Pancreas (tissue), 10 donors: ENCODE measurements around the gene NUTM2G. TPM values are rescaled to one million over a fixed set of nuclear protein-coding genes. Genes with fewer than 3 reads are reported as not detected.
"Not testable (repeated sequence)": the region's sequence is repeated elsewhere in the genome, so short reads cannot be mapped to it uniquely, and the experiment has no call there.

ENCODE experiments used
- ATAC-seq, 4 donors: fragments of 200-7000 bp; cut with Tn5 transposase; one replicate each; pipeline versions ENCODE4 v1.8.0 to v1.9.1; 2020; ENCODE audit warnings: mild to moderate bottlenecking in 4 of 4, moderate library complexity in 4 of 4
- DNase-seq, 6 donors: peaks; one replicate each; pipeline ENCODE4 v3.0.0-alpha.2; 2020
- FAIRE-seq: peaks from 2 replicates; lab custom pipeline; 2012; peaks lifted over from hg19 to GRCh38; lab: Jason Lieb, UNC
- H3K27ac ChIP-seq, 4 donors: fragments of 200-600 bp; sonication (generic); 1 replicate in 3 of 4; 2 replicates in 1 of 4; pipeline versions ENCODE4 v1.5.0 to v1.8.0; 2020
- H3K27me3 ChIP-seq, 4 donors: fragments of 200-600 bp; one replicate each; pipeline ENCODE4 v1.8.0; 2021
- H3K36me3 ChIP-seq, 3 donors: fragments of 200-600 bp; sonication (generic) in 1 of 3; one replicate each; pipeline versions ENCODE4 v1.5.0 to v1.8.0; 2020 to 2021
- H3K4me1 ChIP-seq, 3 donors: fragments of 200-600 bp; one replicate each; pipeline ENCODE4 v1.8.0; 2021
- H3K4me3 ChIP-seq, 4 donors: fragments of 200-600 bp; sonication (generic) in 2 of 4; one replicate each; pipeline versions ENCODE4 v1.5.0 to v1.8.0; 2020 to 2021
- H3K9me3 ChIP-seq, 4 donors: fragments of 200-600 bp; one replicate each; pipeline ENCODE4 v1.8.0; 2021
- WGBS, 2 donors: extraction: QIAGEN DNeasy Blood & Tissue Kit; methylation state at CpG; one replicate each; pipeline ENCODE4 v1.1.7; 2013; 5-methylcytosine and 5-hydroxymethylcytosine counted together
- intact Hi-C, 3 donors: fragments of 100-400 bp; cut with DNase I; formaldehyde crosslinking; loops; one replicate each; pipeline versions ENCODE4 v1.11.1 to v1.14.2; 2022
- polyA plus RNA-seq, 2 donors: library from polyadenylated mRNA; stranded (reverse); fragments of 200-250 nt; gene quantifications; one replicate each; pipeline ENCODE4 v1.2.3, GENCODE V29; 2013
- total RNA-seq, 6 donors: library from RNA; stranded (reverse); fragmentation: NEBNext Ultra II Directional in 4 of 6; extraction: Animal tissue kit (Norgen Biotek cat#: 25700) in 4 of 6; gene quantifications; one replicate each; pipeline versions ENCODE4 v1.2.1 to v1.2.4, GENCODE V29; 2021 to 2023
- donor health status: healthy with polysubstance abuse.
- donor health status: DM: no; HTN: no; CAD: no; lungs with moderate emphysema.
- donor health status: DM: no; HTN: no; CAD: no.
- donor health status: control.
- donor health status: control.
- donor health status: Bipolar disorder and iron deficiency.
- donor health status: DM: yes; HTN: yes; CAD: no.
- donor health status: DM: no; HTN: no; CAD: no.
- donor health status: DM: no; HTN: no; CAD: no.
- donor health status: DM: yes; HTN: yes; CAD: no.

The NUTM2G gene
- total and polyA plus RNA-seq, 8 donors = not detected

DNA sequence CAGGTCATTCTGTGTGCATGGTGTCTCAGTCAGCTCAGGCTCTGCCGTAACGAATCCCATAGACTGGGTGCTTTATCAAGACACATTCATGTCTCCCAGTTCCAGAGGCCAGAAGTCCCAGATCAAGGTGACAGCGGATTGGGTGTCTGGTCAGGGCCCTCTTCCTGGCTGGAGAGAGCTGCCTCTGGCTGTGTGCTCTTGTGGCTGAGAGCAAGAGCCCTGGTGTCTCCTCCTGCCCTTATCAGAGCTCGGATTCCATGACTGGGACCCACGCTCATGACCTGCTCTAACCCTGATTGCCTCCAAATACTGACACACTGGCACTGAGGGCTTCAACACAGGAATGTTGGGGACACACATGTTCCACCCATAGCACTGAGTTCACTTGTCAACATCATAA is 6.1 kb downstream of the NUTM2G start:
- H3K4me3 ChIP-seq, ATAC-seq, H3K27me3 ChIP-seq, H3K9me3 ChIP-seq, FAIRE-seq, DNase-seq, intact Hi-C loops, H3K36me3 ChIP-seq, H3K4me1 ChIP-seq, H3K27ac ChIP-seq: not testable (repeated sequence)
- 76 to 100% methylated on average over 1 to 5 of the region's 5 CpGs for WGBS, 2 donors

DNA sequence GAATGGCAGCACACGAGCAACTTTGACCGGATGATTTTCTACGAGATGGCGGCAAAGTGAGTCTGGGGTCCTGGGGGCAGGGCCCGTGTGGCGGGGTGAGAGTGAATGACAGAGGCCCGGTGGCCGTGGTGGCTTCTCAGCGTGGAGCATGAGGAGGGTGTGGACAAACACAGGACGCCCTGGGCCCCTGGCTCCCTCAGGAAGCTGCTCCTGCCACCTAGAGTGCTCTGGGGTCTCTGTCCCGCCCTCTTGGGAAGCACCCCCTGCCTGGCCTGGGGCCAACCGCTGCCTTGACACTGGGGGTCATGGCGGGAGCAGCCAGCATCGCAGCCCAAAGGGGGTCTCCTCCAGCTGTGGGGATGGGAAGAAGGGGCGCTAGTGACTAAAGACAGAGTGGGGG is 6.8 kb downstream of the NUTM2G start:
- H3K4me3 ChIP-seq, FAIRE-seq, H3K4me1 ChIP-seq, H3K36me3 ChIP-seq, H3K27me3 ChIP-seq, H3K27ac ChIP-seq, ATAC-seq, intact Hi-C loops, H3K9me3 ChIP-seq: not testable (repeated sequence)
- peak in 3 of 6 donors; percentile 15 to 67 (median 49) for DNase-seq
- 83 to 86% methylated on average over 13 to 15 of the region's 15 CpGs for WGBS, 2 donors

DNA sequence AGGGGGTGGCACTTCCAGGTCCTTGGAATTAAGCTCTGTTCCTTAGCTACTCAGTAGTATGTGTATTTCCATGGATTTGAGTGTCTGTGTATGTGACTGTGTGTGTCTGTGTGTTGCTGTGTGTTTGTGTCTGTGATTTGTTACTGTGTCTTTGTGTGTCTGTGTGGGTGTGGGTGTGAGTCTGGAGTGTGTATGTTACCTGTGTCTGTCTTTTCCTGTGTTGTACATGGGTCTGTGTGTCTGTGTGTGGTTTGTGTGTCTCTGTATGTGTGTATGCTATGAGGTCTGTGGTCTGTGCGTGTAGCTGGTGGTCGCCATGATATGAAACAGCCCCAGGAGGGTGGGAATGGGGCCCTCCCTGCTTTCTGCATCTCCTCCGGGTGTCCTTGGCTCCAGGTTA is 8.8 kb downstream of the NUTM2G start:
- FAIRE-seq, DNase-seq, H3K27me3 ChIP-seq, ATAC-seq, H3K36me3 ChIP-seq, intact Hi-C loops, H3K27ac ChIP-seq, H3K4me3 ChIP-seq, H3K4me1 ChIP-seq, H3K9me3 ChIP-seq: not testable (repeated sequence)
- 85 to 95% methylated on average over 3 of the region's 3 CpGs for whole genome bisulfite sequencing, 2 donors

DNA sequence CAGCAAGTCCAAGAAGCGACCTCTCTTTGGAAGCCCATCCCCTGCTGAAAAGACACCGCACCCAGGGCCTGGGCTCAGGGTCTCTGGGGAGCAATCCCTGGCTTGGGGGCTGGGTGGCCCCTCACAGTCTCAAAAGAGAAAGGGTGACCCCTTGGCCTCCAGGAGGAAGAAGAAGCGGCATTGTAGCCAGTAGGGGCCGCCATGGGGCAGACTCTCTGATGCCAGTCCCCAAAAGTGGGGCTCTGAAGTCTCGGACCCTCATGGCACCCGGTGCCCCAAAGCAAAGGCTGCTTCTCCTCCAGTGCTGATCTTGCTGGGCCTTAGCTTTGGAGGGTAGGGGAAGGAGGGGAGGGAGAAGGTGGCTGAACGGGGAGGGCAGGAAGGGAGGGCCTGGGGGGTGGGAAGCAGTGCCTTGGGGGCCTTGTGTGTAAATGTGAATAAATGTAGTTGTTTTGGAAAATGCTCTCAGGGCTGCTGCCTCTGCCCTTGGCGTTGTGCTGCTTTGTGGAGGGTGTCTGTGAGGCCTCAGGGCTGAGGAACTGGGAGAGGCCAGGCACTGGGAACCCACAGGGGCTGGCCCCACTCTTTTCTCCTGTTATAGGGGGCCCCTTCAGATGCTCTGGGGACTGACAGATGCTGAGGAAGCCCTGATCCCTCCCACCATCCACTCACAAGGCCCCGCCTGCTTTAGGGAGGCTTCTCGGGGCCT is 10.5 kb downstream of the NUTM2G start:
- FAIRE-seq, H3K9me3 ChIP-seq, intact Hi-C loops, ATAC-seq, H3K36me3 ChIP-seq, H3K27ac ChIP-seq, DNase-seq, H3K27me3 ChIP-seq, H3K4me1 ChIP-seq, H3K4me3 ChIP-seq: not testable (repeated sequence)
- 88% methylated on average over 1 of the region's 10 CpGs; no CpG with 5 or more reads in 1 of the 2 donors for WGBS, 2 donors

DNA sequence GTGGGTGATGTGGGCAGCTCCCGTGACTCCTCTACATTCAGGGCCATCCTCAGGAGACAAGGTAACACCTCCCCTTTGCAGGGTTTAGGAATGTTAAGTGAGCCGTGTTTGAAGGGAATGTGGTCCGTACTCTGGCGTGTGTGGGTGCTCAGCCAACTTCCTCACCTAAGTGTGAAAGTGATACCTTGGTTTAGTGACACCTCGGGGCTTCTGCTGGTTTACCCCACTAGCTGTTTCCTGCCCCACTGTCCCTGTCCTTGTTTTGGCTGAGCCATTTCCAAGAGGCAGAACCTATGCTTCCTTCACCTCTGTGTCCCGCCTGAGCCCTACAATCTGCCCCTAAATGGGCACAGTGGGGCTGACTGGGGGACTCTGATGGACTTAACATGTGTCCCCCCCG is 12.3 kb downstream of the NUTM2G start:
- H3K4me3 ChIP-seq, H3K27me3 ChIP-seq, H3K9me3 ChIP-seq, H3K36me3 ChIP-seq, H3K4me1 ChIP-seq, FAIRE-seq, ATAC-seq, intact Hi-C loops, DNase-seq, H3K27ac ChIP-seq: not testable (repeated sequence)
- WGBS, 2 donors = 70 to 90% methylated on average over 3 to 5 of the region's 7 CpGs

DNA sequence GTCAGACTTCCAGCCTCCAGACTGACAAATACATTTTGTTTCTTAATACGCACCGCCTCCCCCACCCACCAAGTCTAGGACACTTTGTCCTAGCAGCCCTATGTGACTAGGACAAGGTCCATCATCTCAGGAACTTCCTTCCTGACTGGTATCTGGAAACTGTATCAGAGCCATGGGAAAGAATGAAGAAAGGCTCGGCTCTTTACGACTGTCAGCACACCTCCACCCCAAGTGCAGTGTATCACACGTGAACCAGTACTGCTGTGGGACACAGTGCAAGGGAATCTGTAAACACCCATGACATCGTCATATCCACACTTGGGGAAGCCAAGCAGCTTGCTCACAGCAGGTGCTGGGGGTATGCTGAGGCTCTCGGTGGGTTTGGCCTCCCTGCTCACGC is 13.0 kb downstream of the NUTM2G start:
- DNase-seq, H3K4me3 ChIP-seq, H3K4me1 ChIP-seq, FAIRE-seq, H3K9me3 ChIP-seq, H3K36me3 ChIP-seq, H3K27me3 ChIP-seq, intact Hi-C loops, H3K27ac ChIP-seq, ATAC-seq: not testable (repeated sequence)
- 91 to 100% methylated on average over 2 to 3 of the region's 8 CpGs for WGBS, 2 donors

DNA sequence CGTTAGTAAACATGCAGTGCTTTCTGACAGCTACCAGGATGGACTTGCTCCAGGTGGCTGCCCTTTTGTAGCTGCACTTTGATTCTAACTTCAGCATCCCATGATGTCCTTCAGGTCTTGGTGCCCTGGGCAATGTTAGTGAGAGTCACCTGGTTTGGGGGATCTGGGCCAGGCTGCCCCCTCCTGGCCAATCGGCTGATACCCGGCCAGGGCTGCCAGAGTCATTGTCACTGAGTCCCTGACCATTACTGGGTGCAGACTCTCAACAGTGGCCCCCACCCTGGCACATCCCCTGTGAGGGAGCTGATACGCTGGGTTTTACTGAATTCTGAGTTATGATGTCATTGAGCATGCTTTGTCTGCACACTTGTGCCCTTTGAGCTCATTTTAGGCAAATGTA is 13.5 kb downstream of the NUTM2G start:
- 80% methylated on average over 1 of the region's 4 CpGs; no CpG with 5 or more reads in 1 of the 2 donors for WGBS, 2 donors
- intact Hi-C loops, H3K4me1 ChIP-seq, H3K4me3 ChIP-seq, H3K27me3 ChIP-seq, H3K36me3 ChIP-seq, DNase-seq, H3K27ac ChIP-seq, H3K9me3 ChIP-seq, FAIRE-seq: not testable (repeated sequence)
- peak in 3 of 4 donors; percentile 45 to 57 (median 53) for ATAC-seq

DNA sequence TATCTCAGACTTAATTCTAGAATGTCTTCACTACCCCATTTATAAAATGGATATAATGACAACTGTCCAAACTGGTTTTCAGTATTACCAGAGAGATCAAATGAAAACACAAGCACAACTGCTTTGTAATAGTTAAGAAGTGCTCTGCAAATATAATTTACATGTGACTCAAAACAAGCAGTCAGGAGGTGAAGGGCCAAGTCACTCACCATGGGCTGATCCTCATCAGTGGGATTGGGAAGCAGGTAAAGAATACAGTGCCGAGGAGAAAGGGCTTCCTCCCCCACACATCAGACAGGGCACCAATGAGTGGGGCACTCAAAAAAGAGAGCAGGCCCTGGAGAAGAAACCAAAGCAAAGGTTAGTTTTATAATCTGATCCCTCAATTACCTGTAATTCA is 20.7 kb downstream of the NUTM2G start:
- H3K4me3 ChIP-seq, ATAC-seq, FAIRE-seq, H3K9me3 ChIP-seq, H3K27me3 ChIP-seq, H3K36me3 ChIP-seq, intact Hi-C loops, H3K27ac ChIP-seq, DNase-seq, H3K4me1 ChIP-seq: not testable (repeated sequence)
- no CpG with 5 or more reads among the region's 1 CpG for WGBS, 2 donors

DNA sequence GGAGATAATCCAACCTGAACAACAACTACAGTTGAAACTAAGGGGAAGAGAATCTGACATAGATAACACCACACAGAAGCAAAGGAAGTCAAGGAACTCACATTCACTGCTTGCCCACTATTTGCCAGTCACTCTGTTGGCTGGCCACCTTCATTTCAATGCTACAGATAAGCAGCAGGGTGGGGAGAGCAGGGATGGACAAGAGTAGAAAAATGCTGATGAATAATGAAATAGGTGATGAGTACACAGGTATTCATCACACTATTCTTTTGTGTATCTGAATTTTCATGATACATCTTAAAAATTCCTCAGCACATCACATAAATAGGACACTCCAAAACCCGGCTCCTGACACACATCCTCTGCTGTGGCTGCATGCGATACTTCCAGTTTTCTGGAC is 21.9 kb downstream of the NUTM2G start:
- no CpG with 5 or more reads among the region's 2 CpGs for WGBS, 2 donors
- not testable (repeated sequence) for H3K36me3 ChIP-seq

DNA sequence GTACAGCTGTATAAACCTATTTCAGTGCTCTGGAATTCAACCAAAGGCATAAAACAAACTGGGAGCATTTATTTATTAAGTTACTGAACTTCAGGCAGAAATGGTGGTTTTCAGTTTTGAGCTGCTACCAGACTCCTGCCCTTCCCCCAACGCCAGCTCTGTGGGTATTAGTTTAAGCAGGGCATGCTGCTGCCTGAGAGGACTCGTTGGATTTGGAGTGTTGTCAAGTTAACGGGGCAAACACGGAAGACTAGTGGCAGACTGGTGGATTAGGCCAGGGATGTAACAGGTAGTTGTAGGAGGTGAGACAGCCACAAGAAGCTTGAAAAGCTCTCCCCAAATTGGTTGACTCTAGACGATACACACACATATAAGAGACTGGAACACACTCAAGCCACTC is 38.9 kb downstream of the NUTM2G start:
- ATAC-seq (peak in 2 of 4 donors; percentile 34 to 62), DNase-seq (peak in 2 of 6 donors; percentile 4 to 15)
- FAIRE-seq, H3K36me3 ChIP-seq, H3K4me3 ChIP-seq, H3K27ac ChIP-seq, intact Hi-C loops, H3K4me1 ChIP-seq, H3K9me3 ChIP-seq, H3K27me3 ChIP-seq: not testable (repeated sequence)
- 50 to 52% methylated on average over 5 of the region's 5 CpGs for WGBS, 2 donors

More for the DNA sequence above, 21.9 kb downstream of the NUTM2G start:
- DNase-seq, H3K27ac ChIP-seq, FAIRE-seq, H3K4me1 ChIP-seq, H3K27me3 ChIP-seq, ATAC-seq, H3K9me3 ChIP-seq, H3K4me3 ChIP-seq, intact Hi-C loops: not testable (repeated sequence)

DNA sequence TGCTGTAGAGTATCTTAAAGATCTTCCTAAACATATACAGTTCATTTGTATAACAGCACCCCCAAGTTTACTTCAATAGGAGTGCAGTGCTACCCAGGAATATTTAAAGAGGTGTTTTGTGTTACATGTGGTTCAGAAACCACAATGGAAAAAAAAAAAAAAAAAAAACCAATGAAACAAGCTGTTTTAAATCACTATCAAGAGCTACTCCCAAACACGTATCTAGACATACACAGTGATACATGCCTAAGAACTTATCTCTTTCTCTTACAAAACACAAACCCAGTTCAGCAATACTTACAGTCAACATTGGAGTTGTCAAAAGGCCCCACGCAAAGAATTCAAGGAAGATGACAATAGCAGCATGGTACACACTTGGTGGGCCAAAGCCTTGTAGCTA is 43.9 kb downstream of the NUTM2G start:
- H3K4me1 ChIP-seq, ATAC-seq, DNase-seq, FAIRE-seq, H3K9me3 ChIP-seq, H3K27ac ChIP-seq, H3K27me3 ChIP-seq, H3K36me3 ChIP-seq, intact Hi-C loops, H3K4me3 ChIP-seq: not testable (repeated sequence)
- whole genome bisulfite sequencing, 2 donors = 86 to 87% methylated on average over 2 of the region's 2 CpGs

DNA sequence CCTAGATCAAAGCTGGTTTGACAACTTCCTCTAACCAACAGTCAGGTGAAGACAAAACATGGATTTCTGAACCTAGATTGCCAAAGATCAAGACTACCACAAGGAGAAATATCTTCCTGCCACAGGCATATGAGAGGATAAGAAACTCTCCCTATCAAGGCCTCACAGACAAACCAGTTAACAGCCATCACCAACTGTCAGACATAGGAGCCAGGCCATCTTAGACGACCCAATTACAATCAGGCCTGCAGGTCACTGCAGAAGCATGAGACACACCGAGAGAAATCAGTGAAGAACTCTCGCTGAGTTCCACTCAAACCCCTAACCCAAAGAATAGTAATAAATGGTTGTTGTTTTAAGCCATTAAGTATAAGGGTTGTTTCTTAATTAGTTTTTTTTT is 45.4 kb downstream of the NUTM2G start:
- H3K36me3 ChIP-seq = not testable (repeated sequence)

More for the DNA sequence above, 45.4 kb downstream of the NUTM2G start:
- H3K9me3 ChIP-seq, DNase-seq, ATAC-seq, H3K27me3 ChIP-seq, H3K27ac ChIP-seq, FAIRE-seq, H3K4me1 ChIP-seq, H3K4me3 ChIP-seq, intact Hi-C loops: not testable (repeated sequence)
- whole genome bisulfite sequencing, 2 donors = 80 to 85% methylated on average over 3 of the region's 3 CpGs
